Mesendoderm (in vitro differentiated cells): ENCODE data around the gene TRMT11.
"Not testable (repeated sequence)": the region's sequence is repeated elsewhere in the genome, so short reads cannot be mapped to it uniquely, and the experiment has no call there.

Source experiments
- DNase-seq: peaks from one replicate; pipeline ENCODE4 v3.0.0; 2013
- H2AK5ac ChIP-seq: 2 replicates; pipeline ENCODE4 v1.6.1; 2013; ENCODE audit warnings: low read length, inconsistent platforms
- H2BK120ac ChIP-seq: 2 replicates; pipeline ENCODE4 v1.6.1; 2013; ENCODE audit warnings: low read depth, mild to moderate bottlenecking, low read length, moderate library complexity, mixed read lengths
- H2BK15ac ChIP-seq: replicated peaks from 2 replicates; pipeline ENCODE4 v1.6.1; 2013; ENCODE audit warnings: low read depth, mild to moderate bottlenecking, moderate library complexity
- H2BK5ac ChIP-seq: 2 replicates; pipeline ENCODE4 v1.6.1; 2013; ENCODE audit warnings: low read length, inconsistent platforms
- H3K18ac ChIP-seq: 2 replicates; pipeline ENCODE4 v1.6.1; 2013; ENCODE audit warnings: mild to moderate bottlenecking, low read length, mixed read lengths
- H3K23ac ChIP-seq: one replicate; pipeline ENCODE4 v1.6.1; 2013; ENCODE audit warnings: low read length
- H3K27ac ChIP-seq: 2 replicates; pipeline ENCODE4 v1.5.1; 2013; ENCODE audit warnings: low read depth, mild to moderate bottlenecking, inconsistent platforms, low read length, moderate library complexity
- H3K27me3 ChIP-seq: 2 replicates; pipeline ENCODE4 v1.6.1; 2013; ENCODE audit warnings: low read length, control low read depth, mild to moderate bottlenecking, inconsistent platforms; ENCODE audit not compliant: insufficient read depth, poor library complexity
- H3K36me3 ChIP-seq: 2 replicates; pipeline ENCODE4 v1.6.1; 2013; ENCODE audit warnings: low read length, inconsistent platforms; ENCODE audit not compliant: control insufficient read depth, insufficient read depth
- H3K4ac ChIP-seq: one replicate; pipeline ENCODE4 v1.6.1; 2013; ENCODE audit warnings: low read depth, mild to moderate bottlenecking, low read length, moderate library complexity
- H3K4me1 ChIP-seq: 2 replicates; pipeline ENCODE4 v1.6.1; 2013; ENCODE audit warnings: low read depth, low read length, inconsistent platforms; ENCODE audit not compliant: control insufficient read depth
- H3K4me2 ChIP-seq: 2 replicates; pipeline ENCODE4 v1.6.1; 2013; ENCODE audit warnings: low read length
- H3K4me3 ChIP-seq: 2 replicates; pipeline ENCODE4 v1.5.1; 2013; ENCODE audit warnings: mild to moderate bottlenecking, low read length
- H3K56ac ChIP-seq: one replicate; pipeline ENCODE4 v1.6.1; 2013; ENCODE audit warnings: low read length
- H3K79me1 ChIP-seq: 2 replicates; pipeline ENCODE4 v1.6.1; 2013; ENCODE audit warnings: low read length, inconsistent platforms
- H3K79me2 ChIP-seq: 2 replicates; pipeline ENCODE4 v1.6.1; 2013; ENCODE audit warnings: mild to moderate bottlenecking, low read length; ENCODE audit not compliant: control insufficient read depth, insufficient read depth
- H3K9ac ChIP-seq: 2 replicates; pipeline ENCODE4 v1.6.1; 2013; ENCODE audit warnings: low read length, inconsistent platforms
- H4K5ac ChIP-seq: one replicate; pipeline ENCODE4 v1.6.1; 2013; ENCODE audit warnings: low read length
- H4K8ac ChIP-seq: one replicate; pipeline ENCODE4 v1.6.1; 2013; ENCODE audit warnings: low read depth, mild to moderate bottlenecking, control low read depth, low read length, moderate library complexity
- WGBS: extraction: QIAGEN DNeasy Blood & Tissue Kit; methylation state at CpG from one replicate; pipeline ENCODE4 v1.1.7; 2013; ENCODE audit warnings: low lambda C conversion rate, missing lambda C conversion rate; ENCODE audit not compliant: insufficient coverage; ENCODE audit errors: extremely low coverage; 5-methylcytosine and 5-hydroxymethylcytosine counted together

Gene TRMT11

DNA sequence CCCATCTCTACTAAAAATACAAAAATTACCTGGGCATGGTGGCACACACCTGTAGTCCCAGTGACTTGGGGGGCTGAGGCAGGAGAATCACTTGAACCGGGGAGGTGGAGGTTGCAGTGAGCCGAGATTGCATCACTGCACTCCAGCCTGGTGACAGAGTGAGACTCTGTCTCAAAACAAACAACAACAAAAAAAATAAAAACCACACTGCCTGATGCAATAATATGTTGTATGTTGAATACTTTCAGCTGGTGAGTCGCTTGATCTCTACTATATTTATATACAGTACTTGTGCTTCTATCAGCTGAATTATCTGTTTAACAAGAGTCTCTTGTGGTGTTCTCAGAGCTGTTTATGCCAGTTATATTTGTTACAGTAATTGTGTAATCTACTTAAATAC is 37.1 kb downstream of the TRMT11 start:
- not testable (repeated sequence) for H3K27me3 ChIP-seq, H3K4me1 ChIP-seq, H3K36me3 ChIP-seq, H2BK5ac ChIP-seq, H3K56ac ChIP-seq, H3K4me2 ChIP-seq, H3K4ac ChIP-seq, H4K8ac ChIP-seq, H3K23ac ChIP-seq, H2BK120ac ChIP-seq, H3K4me3 ChIP-seq, H2BK15ac ChIP-seq, H4K5ac ChIP-seq, H3K9ac ChIP-seq, H2AK5ac ChIP-seq, H3K79me2 ChIP-seq, H3K27ac ChIP-seq, H3K79me1 ChIP-seq, DNase-seq, H3K18ac ChIP-seq
- WGBS: no CpG with 5 or more reads among the region's 3 CpGs

DNA sequence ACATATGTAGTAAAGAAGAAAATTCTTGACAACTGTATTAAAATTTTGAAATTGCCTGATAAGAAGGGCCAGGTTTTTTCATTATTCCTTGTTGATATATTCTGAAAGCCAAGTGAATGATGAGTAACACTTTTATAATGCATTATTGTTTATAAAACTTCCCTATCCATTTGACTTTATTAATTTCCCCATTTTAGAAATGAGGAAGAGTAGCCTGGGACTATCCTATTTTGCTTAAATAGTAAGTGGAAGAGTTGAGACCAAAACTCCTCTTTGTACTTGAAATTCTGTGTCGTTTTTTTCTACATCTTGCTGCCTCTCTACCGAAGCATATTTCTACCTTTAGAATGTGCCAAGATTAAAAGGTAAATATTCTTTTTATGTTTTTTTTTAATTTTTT is 39.7 kb downstream of the TRMT11 start:
- Histone ChIP-seq H3K23ac (no peak overlapping the region), H3K9ac (no peak overlapping the region), H3K36me3 (peaks cover under 1% of the 10 kb centered on the region), H2AK5ac (no peak overlapping the region), H3K18ac (no peak overlapping the region), H3K4me1 (no peaks in the 10 kb centered on the region), H3K27ac (no peak overlapping the region), H3K4me2 (no peak overlapping the region), H3K4me3 (no peak overlapping the region), H3K79me2 (no peaks in the 10 kb centered on the region), H2BK15ac (no peak overlapping the region), H3K56ac (no peak overlapping the region), H3K79me1 (no peaks in the 10 kb centered on the region), H3K4ac (no peak overlapping the region), H2BK5ac (no peak overlapping the region), H4K5ac (no peak overlapping the region), H4K8ac (no peak overlapping the region), H2BK120ac (no peak overlapping the region), H3K27me3 (no peaks in the 10 kb centered on the region)
- WGBS: no CpG with 5 or more reads among the region's 2 CpGs
- DNase-seq: no peak

DNA sequence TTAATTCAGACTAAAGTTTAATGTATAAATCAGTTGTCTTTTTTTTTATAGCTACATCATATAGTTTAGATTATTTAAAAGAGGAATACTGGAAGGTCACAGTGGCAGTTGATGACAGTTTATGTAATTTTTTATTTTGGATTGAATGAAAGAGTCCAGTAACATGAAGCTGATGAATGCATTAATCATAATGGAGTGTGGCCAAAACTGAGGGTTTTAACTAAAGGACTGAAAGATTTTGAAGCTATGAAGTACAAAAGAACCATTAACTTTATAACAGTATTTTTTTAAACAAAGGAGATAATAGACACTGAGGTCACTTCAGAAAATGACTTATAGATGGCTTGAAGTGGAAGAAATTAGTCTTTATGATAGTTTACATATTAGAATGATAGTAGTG is 41.3 kb downstream of the TRMT11 start:
- H2BK15ac ChIP-seq: no peak overlapping the region
- H3K36me3 ChIP-seq: no peaks in the 10 kb centered on the region
- no peak overlapping the region for H2BK120ac ChIP-seq
- H2BK5ac ChIP-seq: no peak overlapping the region
- no peak overlapping the region for H3K18ac ChIP-seq
- no peaks in the 10 kb centered on the region for H3K79me2 ChIP-seq
- no peaks in the 10 kb centered on the region for H3K27me3 ChIP-seq
- no peak overlapping the region for H2AK5ac ChIP-seq
- no peak overlapping the region for H3K4ac ChIP-seq
- H3K4me3 ChIP-seq: no peak overlapping the region
- peaks cover 1% of the 10 kb centered on the region for H3K79me1 ChIP-seq
- no peak overlapping the region for H3K56ac ChIP-seq
- H3K23ac ChIP-seq: no peak overlapping the region
- H3K4me1 ChIP-seq: no peaks in the 10 kb centered on the region
- no peak overlapping the region for H3K9ac ChIP-seq
- H3K27ac ChIP-seq: no peak overlapping the region
- H3K4me2 ChIP-seq: no peak overlapping the region
- no peak for DNase-seq
- no peak overlapping the region for H4K5ac ChIP-seq
- H4K8ac ChIP-seq: no peak overlapping the region

DNA sequence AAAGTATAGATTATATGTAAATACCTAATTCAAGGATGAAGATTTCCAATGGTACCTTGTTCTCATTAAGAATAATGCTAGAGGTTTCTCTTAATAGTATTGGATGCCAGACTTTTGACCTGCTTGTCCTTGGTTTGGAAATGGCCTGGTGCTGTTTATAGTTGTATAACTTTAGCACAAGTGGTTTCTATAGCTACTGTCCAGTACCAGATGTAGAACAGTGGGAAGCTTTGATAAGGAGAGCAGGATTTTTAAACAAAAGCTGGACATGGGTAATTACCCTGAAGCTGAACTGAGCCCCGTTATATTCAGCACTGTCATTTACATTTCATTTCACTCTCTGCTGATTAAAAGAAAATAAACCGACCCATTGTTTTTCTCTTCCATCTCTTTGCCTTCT is 43.7 kb downstream of the TRMT11 start:
- no peak for DNase-seq
- no peak overlapping the region for H2BK15ac ChIP-seq
- WGBS: no CpG with 5 or more reads among the region's 2 CpGs

DNA sequence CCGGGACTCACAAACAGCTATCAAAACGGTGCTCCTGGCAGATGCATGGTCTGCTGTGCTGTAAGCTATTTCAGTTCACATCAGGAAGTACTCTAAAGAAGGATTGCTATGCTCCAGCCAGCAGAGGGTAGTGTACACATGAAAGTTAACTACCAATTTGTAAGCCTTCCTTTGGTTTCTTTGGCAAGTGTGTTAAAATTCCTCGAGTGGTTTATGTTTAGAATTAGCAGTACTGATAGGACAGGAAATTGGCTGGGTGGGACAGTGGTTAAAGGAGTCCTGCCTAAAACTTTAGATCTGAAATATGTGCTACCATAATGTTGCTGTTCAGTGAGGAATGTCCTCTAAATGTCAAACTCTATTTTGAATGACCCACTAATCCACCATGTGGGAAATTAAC is 47.4 kb downstream of the TRMT11 start:
- Histone ChIP-seq H2BK15ac (no peak overlapping the region), H3K4me3 (no peak overlapping the region), H3K36me3 (no peaks in the 10 kb centered on the region), H3K4me2 (no peak overlapping the region), H3K23ac (no peak overlapping the region), H2AK5ac (no peak overlapping the region), H3K79me1 (peaks cover 1% of the 10 kb centered on the region), H3K18ac (no peak overlapping the region), H2BK5ac (no peak overlapping the region), H3K56ac (no peak overlapping the region), H3K4me1 (no peaks in the 10 kb centered on the region), H3K27me3 (no peaks in the 10 kb centered on the region), H4K8ac (no peak overlapping the region), H3K27ac (no peak overlapping the region), H3K9ac (no peak overlapping the region), H3K4ac (no peak overlapping the region), H3K79me2 (no peaks in the 10 kb centered on the region), H4K5ac (no peak overlapping the region), H2BK120ac (no peak overlapping the region)
- peak; percentile 90 for DNase-seq
- WGBS: no CpG with 5 or more reads among the region's 3 CpGs

More for the DNA sequence above, 43.7 kb downstream of the TRMT11 start:
- H3K9ac ChIP-seq: no peak overlapping the region
- no peak overlapping the region for H3K4me3 ChIP-seq
- H3K36me3 ChIP-seq: no peaks in the 10 kb centered on the region
- H3K79me1 ChIP-seq: peaks cover 1% of the 10 kb centered on the region
- H3K4me1 ChIP-seq: no peaks in the 10 kb centered on the region
- no peak overlapping the region for H3K27ac ChIP-seq
- no peak overlapping the region for H3K56ac ChIP-seq
- no peaks in the 10 kb centered on the region for H3K27me3 ChIP-seq
- no peak overlapping the region for H4K5ac ChIP-seq
- H3K18ac ChIP-seq: no peak overlapping the region
- no peak overlapping the region for H3K4ac ChIP-seq
- no peak overlapping the region for H2AK5ac ChIP-seq
- no peak overlapping the region for H2BK5ac ChIP-seq
- no peak overlapping the region for H4K8ac ChIP-seq
- no peak overlapping the region for H3K4me2 ChIP-seq
- no peak overlapping the region for H2BK120ac ChIP-seq
- no peak overlapping the region for H3K23ac ChIP-seq
- H3K79me2 ChIP-seq: no peaks in the 10 kb centered on the region

DNA sequence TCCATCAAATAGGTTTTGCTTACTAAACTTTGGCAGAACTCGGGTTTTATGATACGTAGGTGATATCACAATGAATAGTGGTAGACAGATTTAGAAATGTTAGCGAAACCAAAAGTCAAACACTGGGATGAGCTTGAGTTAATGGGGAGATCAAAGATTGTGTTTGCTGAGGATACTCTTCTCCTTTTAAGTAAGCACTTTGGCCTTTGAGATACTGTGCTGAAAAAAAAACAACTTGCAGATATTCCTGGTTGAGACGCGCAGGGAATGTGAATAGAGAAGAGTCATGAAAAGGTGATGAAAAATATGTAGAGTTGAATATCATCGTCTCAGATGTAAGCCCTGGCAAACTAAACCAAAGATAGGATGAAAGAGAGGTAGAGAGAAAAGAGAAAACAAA is 48.3 kb downstream of the TRMT11 start:
- Histone ChIP-seq H2BK15ac (no peak overlapping the region), H3K27me3 (no peaks in the 10 kb centered on the region), H3K79me1 (peaks cover 1% of the 10 kb centered on the region), H2BK5ac (no peak overlapping the region), H3K36me3 (no peaks in the 10 kb centered on the region), H3K9ac (no peak overlapping the region), H4K5ac (no peak overlapping the region), H2AK5ac (no peak overlapping the region), H3K4me3 (no peak overlapping the region), H3K4me1 (no peaks in the 10 kb centered on the region), H3K79me2 (no peaks in the 10 kb centered on the region), H3K18ac (no peak overlapping the region), H3K27ac (no peak overlapping the region), H3K23ac (no peak overlapping the region), H2BK120ac (no peak overlapping the region), H3K4ac (no peak overlapping the region), H3K56ac (no peak overlapping the region), H3K4me2 (no peak overlapping the region), H4K8ac (no peak overlapping the region)
- no peak for DNase-seq
- no CpG with 5 or more reads among the region's 6 CpGs for WGBS
